GM20000 (cell line): ENCODE data around the gene PRPS1.
A peak's percentile ranks its signal among the peaks of the same experiment; 100 is the strongest.

Experiments used
- DNase-seq: peaks from one replicate; pipeline ENCODE4 v3.0.0; 2012; ENCODE audit warnings: low spot score
- CTCF ChIP-seq: IDR thresholded peaks from 2 replicates; pipeline ENCODE4 v1.5.1; 2012; ENCODE audit warnings: mild to moderate bottlenecking, control low read depth; ENCODE audit errors: extremely low read depth, missing control alignments

The PRPS1 gene

GRCh38 chrX:107630031-107630689, 1.9 kb downstream of the PRPS1 start:
- TF ChIP-seq CTCF = no peak
- no peak for DNase-seq

- DNase-seq = no peak
- TF ChIP-seq CTCF = no peak
Observed at GRCh38 chrX:107632346-107632745, 4.0 kb downstream of the PRPS1 start.

GRCh38 chrX:107646735-107647134, 18.4 kb downstream of the PRPS1 start:
- TF ChIP-seq CTCF = no peak
- DNase-seq = no peak

GRCh38 chrX:107648332-107648731, 20.0 kb downstream of the PRPS1 start:
- TF ChIP-seq CTCF = no peak
- no peak for DNase-seq

GRCh38 chrX:107654566-107654871, 26.2 kb downstream of the PRPS1 start:
- no peak for DNase-seq
- no peak for TF ChIP-seq CTCF

- DNase-seq = peak; percentile 13
- peak; percentile 42 for TF ChIP-seq CTCF
Observed at GRCh38 chrX:107654872-107655761, 26.8 kb downstream of the PRPS1 start.

- DNase-seq = no peak
- TF ChIP-seq CTCF = no peak
Observed at GRCh38 chrX:107656978-107657377, 28.7 kb downstream of the PRPS1 start.
